A673 (cell line): Measurements from ENCODE around the gene SBF2. TPM values are rescaled to one million over a fixed set of nuclear protein-coding genes. Genes with fewer than 3 reads are reported as not detected.
"Not testable (repeated sequence)": the region's sequence is repeated elsewhere in the genome, so short reads cannot be mapped to it uniquely, and the experiment has no call there.

Experiments used
- BruUV-seq: library from RNA; stranded (reverse); fragments of 400-500 nt; replicated peaks from 2 replicates; lab custom pipeline; 2021; lab: Mats Ljungman, UMichigan
- CTCF ChIA-PET: fragments of 300-600 bp; sonication (Branson Sonifier 250); formaldehyde crosslinking; loops from one replicate; lab custom pipeline; 2022; ENCODE audit warnings: antibody characterized with exemption; lab: Charles Lee
- POLR2A ChIA-PET: fragments of 300-600 bp; sonication (Branson Sonifier 250); formaldehyde crosslinking; loops from one replicate; lab custom pipeline; 2022; ENCODE audit warnings: antibody characterized with exemption; ENCODE audit not compliant: low non-redundant PET; lab: Charles Lee
- DNase-seq: peaks from one replicate; pipeline ENCODE4 v3.0.0-alpha.2; 2015; ENCODE audit warnings: low spot score
- H3K27ac ChIP-seq: fragments of 200-600 bp; sonication (generic); 2 replicates; pipeline ENCODE4 v1.5.1; 2016; ENCODE audit warnings: mixed run types, low read depth, mild to moderate bottlenecking, mixed read lengths, antibody characterized with exemption, low read length; ENCODE audit not compliant: poor library complexity, severe bottlenecking
- H3K27me3 ChIP-seq: fragments of 200-600 bp; sonication (generic); replicated peaks from 2 replicates; pipeline ENCODE4 v1.6.1; 2017; ENCODE audit warnings: mixed run types, low read depth, mild to moderate bottlenecking, mixed read lengths, antibody characterized with exemption, low read length; ENCODE audit not compliant: insufficient read depth, poor library complexity
- H3K36me3 ChIP-seq: fragments of 200-600 bp; sonication (generic); 2 replicates; pipeline ENCODE4 v1.6.1; 2016; ENCODE audit warnings: mixed run types, mild to moderate bottlenecking, mixed read lengths, antibody characterized with exemption, low read length; ENCODE audit not compliant: insufficient read depth, poor library complexity, severe bottlenecking
- H3K4me1 ChIP-seq: fragments of 200-600 bp; sonication (generic); 2 replicates; pipeline ENCODE4 v1.6.1; 2017; ENCODE audit warnings: mixed run types, mild to moderate bottlenecking, mixed read lengths, antibody characterized with exemption, low read length; ENCODE audit not compliant: insufficient read depth, poor library complexity, severe bottlenecking
- H3K4me3 ChIP-seq: fragments of 200-600 bp; sonication (generic); 2 replicates; pipeline ENCODE4 v1.5.1; 2016; ENCODE audit warnings: low read depth, mixed run types, mild to moderate bottlenecking, mixed read lengths, low read length; ENCODE audit not compliant: poor library complexity, severe bottlenecking
- H3K9me3 ChIP-seq: fragments of 200-600 bp; sonication (generic); 2 replicates; pipeline ENCODE4 v1.6.1; 2016; ENCODE audit warnings: mixed run types, low read depth, mild to moderate bottlenecking, mixed read lengths, antibody characterized with exemption, low read length; ENCODE audit not compliant: poor library complexity, severe bottlenecking
- EZH2 ChIP-seq: fragments of 200-600 bp; sonication (generic); IDR thresholded peaks from 2 replicates; pipeline ENCODE4 v1.6.1; 2017; ENCODE audit warnings: borderline replicate concordance, low read depth, mild to moderate bottlenecking, mixed read lengths, antibody characterized with exemption, low read length; ENCODE audit not compliant: poor library complexity, severe bottlenecking
- intact Hi-C: fragments of 100-400 bp; cut with micrococcal nuclease; formaldehyde crosslinking; loops from one replicate; pipeline ENCODE4 v1.10.0; 2022; ENCODE audit not compliant: unreplicated experiment
- total RNA-seq: library from RNA; stranded (reverse); gene quantifications from 2 replicates; pipeline ENCODE4 v1.2.3, GENCODE V29; 2021
- TF ChIP-seq, protein P1 (sequence below): fragments of 300-800, 200-600 bp; sonication (generic); conservative IDR thresholded peaks from 2 replicates; pipeline ENCODE4 v1.5.1; 2017; ENCODE audit warnings: low read depth, mild to moderate bottlenecking, antibody characterized with exemption, low read length, moderate library complexity, mixed read lengths

Gene SBF2
- total RNA-seq, 1 experiment from 2014 or later = 31.8 TPM

GRCh38 chr11:10038521-10039302 is 255.3 kb downstream of the SBF2 start:
- no peak for TF ChIP-seq EZH2
- TF ChIP-seq, protein P1, sequence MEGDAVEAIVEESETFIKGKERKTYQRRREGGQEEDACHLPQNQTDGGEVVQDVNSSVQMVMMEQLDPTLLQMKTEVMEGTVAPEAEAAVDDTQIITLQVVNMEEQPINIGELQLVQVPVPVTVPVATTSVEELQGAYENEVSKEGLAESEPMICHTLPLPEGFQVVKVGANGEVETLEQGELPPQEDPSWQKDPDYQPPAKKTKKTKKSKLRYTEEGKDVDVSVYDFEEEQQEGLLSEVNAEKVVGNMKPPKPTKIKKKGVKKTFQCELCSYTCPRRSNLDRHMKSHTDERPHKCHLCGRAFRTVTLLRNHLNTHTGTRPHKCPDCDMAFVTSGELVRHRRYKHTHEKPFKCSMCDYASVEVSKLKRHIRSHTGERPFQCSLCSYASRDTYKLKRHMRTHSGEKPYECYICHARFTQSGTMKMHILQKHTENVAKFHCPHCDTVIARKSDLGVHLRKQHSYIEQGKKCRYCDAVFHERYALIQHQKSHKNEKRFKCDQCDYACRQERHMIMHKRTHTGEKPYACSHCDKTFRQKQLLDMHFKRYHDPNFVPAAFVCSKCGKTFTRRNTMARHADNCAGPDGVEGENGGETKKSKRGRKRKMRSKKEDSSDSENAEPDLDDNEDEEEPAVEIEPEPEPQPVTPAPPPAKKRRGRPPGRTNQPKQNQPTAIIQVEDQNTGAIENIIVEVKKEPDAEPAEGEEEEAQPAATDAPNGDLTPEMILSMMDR = no peak
- CTCF ChIA-PET = no interaction called here
- H3K9me3 ChIP-seq = peaks cover 1% of the 10 kb centered on the region
- H3K4me3 ChIP-seq = no peak overlapping the region
- no peak for DNase-seq
- BruUV-seq = no TSS peak
- no peak overlapping the region for H3K27ac ChIP-seq
- H3K36me3 ChIP-seq = no peaks in the 10 kb centered on the region
- peaks cover 3% of the 10 kb centered on the region for H3K4me1 ChIP-seq
- no peaks in the 10 kb centered on the region for H3K27me3 ChIP-seq
- intact Hi-C loops = no loop called here
- POLR2A ChIA-PET = no interaction called here

GRCh38 chr11:10035932-10036331 is 258.1 kb downstream of the SBF2 start:
- H3K4me3 ChIP-seq, H3K27ac ChIP-seq, BruUV-seq, H3K4me1 ChIP-seq, CTCF ChIA-PET, H3K27me3 ChIP-seq, POLR2A ChIA-PET, DNase-seq, H3K9me3 ChIP-seq, intact Hi-C loops, H3K36me3 ChIP-seq: not testable (repeated sequence)

- no TSS peak for BruUV-seq
Measured at GRCh38 chr11:10032935-10033334, 261.1 kb downstream of the SBF2 start.

More at GRCh38 chr11:10032935-10033334, 261.1 kb downstream of the SBF2 start:
- DNase-seq = no peak
- Histone ChIP-seq H3K4me3 (no peak overlapping the region), H3K4me1 (peaks cover 3% of the 10 kb centered on the region), H3K9me3 (no peaks in the 10 kb centered on the region), H3K36me3 (no peaks in the 10 kb centered on the region), H3K27ac (no peak overlapping the region), H3K27me3 (no peaks in the 10 kb centered on the region)
- POLR2A ChIA-PET = no interaction called here
- TF ChIP-seq, protein P1 = no peak
- no peak for TF ChIP-seq EZH2
- intact Hi-C loops = no loop called here
- CTCF ChIA-PET = no interaction called here
